Measurements from ENCODE around the gene SLC5A1. TPM values are rescaled to one million over a fixed set of nuclear protein-coding genes. Genes with fewer than 3 reads are reported as not detected.

SLC5A1 gene
- total RNA-seq = 1.3 TPM
- long read RNA-seq, full-length matches to known transcripts = 3 of 5 reads
- long read RNA-seq, partial matches to known transcripts = 2 of 5 reads
- long read RNA-seq, other reads (novel, unspliced or antisense) = 0 of 5 reads

DNA sequence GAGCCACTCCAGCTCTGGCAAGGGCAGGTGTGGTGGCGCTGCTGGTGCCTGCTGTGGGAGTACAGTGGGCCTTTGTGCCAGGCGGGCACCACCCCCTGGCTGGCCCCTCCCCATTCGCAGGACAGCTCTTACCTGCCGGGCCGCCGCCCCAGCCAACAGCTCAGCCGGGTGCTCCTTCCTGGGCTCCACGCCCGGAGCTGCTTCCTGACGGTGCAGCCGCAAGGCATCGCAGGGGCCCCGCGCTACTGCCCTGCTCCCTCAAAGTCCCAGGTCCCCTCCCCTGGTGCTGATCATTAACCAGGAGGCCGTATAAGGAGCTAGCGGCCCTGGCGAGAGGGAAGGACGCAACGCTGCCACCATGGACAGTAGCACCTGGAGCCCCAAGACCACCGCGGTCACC is at the start of gene SLC5A1:
TSS of gene SLC5A1 (plus strand) at position 338 of the 400 bp plus-strand sequence. CDS start at position 359, 21 bp downstream.
- intact Hi-C loops (cut with DNase I) = no loop called here
- no peaks in the 10 kb centered on the region for H3K36me3 ChIP-seq
- TF ChIP-seq, protein P1, sequence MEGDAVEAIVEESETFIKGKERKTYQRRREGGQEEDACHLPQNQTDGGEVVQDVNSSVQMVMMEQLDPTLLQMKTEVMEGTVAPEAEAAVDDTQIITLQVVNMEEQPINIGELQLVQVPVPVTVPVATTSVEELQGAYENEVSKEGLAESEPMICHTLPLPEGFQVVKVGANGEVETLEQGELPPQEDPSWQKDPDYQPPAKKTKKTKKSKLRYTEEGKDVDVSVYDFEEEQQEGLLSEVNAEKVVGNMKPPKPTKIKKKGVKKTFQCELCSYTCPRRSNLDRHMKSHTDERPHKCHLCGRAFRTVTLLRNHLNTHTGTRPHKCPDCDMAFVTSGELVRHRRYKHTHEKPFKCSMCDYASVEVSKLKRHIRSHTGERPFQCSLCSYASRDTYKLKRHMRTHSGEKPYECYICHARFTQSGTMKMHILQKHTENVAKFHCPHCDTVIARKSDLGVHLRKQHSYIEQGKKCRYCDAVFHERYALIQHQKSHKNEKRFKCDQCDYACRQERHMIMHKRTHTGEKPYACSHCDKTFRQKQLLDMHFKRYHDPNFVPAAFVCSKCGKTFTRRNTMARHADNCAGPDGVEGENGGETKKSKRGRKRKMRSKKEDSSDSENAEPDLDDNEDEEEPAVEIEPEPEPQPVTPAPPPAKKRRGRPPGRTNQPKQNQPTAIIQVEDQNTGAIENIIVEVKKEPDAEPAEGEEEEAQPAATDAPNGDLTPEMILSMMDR (IDR thresholded peaks at IDR 0.05) = no peak
- no peak within 1 kb of the TSS for H3K4me3 ChIP-seq
- no peak within 1 kb of the TSS for H3K27ac ChIP-seq
- H3K4me1 ChIP-seq = no peaks in the 10 kb centered on the region
- peak; percentile 73 for DNase-seq
- H3K27me3 ChIP-seq = peaks cover 14% of the 10 kb centered on the region
- no peaks in the 10 kb centered on the region for H3K9me3 ChIP-seq
- peak; percentile 82 for ATAC-seq

DNA sequence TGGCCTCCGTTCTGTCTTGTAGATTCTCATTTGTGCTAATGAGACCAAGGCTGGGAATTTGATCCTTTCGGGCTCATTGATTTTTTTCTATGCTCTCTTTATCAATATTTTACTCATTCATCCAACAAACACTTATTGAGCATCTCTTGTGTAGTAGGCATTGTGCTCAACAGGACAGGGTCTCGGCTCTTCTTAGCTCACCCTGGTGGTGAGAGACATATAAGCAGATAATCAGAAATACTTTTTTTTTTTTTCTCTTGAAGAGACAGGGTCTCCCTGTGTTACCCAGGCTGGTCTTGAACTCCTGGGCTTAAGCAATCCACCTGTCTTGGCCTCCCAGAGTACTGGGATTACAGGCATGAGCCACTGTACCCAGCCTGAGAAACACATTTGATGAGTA is 48.0 kb upstream of the SLC5A1 start:
- H3K27ac ChIP-seq = no peak overlapping the region
- H3K4me3 ChIP-seq = no peak overlapping the region
- TF ChIP-seq, protein P1 (IDR thresholded peaks at IDR 0.05) = no peak
- H3K27me3 ChIP-seq = no peaks in the 10 kb centered on the region
- no peak for DNase-seq
- H3K36me3 ChIP-seq = no peaks in the 10 kb centered on the region
- no peak for ATAC-seq
- intact Hi-C loops (cut with DNase I) = no loop called here
- no peaks in the 10 kb centered on the region for H3K4me1 ChIP-seq
- no peaks in the 10 kb centered on the region for H3K9me3 ChIP-seq

DNA sequence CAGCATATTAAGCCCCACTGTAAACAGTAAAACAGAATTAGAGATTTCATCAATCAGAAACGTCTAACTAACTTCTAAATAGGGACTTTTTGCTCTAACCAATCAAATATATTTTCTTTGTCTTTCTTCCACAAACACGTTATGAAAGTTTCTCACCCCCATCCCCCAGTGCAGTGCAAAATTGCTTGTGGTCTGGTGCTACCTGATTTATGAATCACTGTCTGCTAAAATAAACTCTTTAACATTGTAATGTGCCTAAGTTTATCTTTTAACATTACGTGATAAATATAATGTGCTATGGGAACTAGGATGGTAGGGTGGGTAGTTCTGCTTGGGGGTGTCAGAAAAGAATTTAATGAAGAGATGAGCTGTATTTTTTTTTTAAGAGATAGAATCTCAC is 47.3 kb upstream of the SLC5A1 start:
- no peaks in the 10 kb centered on the region for H3K27me3 ChIP-seq
- H3K36me3 ChIP-seq = no peaks in the 10 kb centered on the region
- TF ChIP-seq, protein P1 (IDR thresholded peaks at IDR 0.05) = no peak
- no peak overlapping the region for H3K4me3 ChIP-seq
- no peak overlapping the region for H3K27ac ChIP-seq
- ATAC-seq (no peak), DNase-seq (no peak)
- no peaks in the 10 kb centered on the region for H3K9me3 ChIP-seq
- intact Hi-C loops (cut with DNase I) = no loop called here
- H3K4me1 ChIP-seq = no peaks in the 10 kb centered on the region

DNA sequence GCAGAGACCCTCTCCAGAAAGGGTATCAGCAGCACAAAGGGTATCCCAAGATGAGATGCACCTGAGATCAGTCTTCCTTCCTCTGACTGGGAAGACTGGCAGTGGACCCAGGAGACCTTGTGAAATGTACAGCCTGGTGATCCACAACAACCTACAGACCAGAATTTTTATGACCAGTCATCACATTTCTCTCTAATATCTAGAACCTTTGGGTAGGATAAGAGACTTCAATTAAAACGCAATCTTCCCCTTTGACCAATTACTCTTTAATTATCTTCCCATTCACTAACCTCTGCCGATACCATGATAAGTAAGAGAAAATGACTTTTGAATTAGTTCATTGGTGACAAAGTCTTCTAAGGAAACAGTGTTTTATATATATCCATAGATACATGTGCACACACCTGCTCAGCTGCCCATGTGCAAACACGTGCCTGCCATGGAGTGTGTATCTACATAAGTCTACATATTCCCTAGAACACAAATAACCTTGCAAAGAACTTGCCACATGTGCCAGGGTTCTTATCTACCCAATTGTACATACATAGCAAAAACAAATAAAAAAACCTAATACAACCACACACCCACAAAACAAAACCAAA is 44.2 kb upstream of the SLC5A1 start:
- ATAC-seq = no peak
- H3K27ac ChIP-seq = no peak overlapping the region
- no peaks in the 10 kb centered on the region for H3K36me3 ChIP-seq
- no peaks in the 10 kb centered on the region for H3K4me1 ChIP-seq
- no peaks in the 10 kb centered on the region for H3K9me3 ChIP-seq
- no peak overlapping the region for H3K4me3 ChIP-seq
- DNase-seq = no peak
- intact Hi-C loops (cut with DNase I) = no loop called here
- no peaks in the 10 kb centered on the region for H3K27me3 ChIP-seq
- TF ChIP-seq, protein P1 (IDR thresholded peaks at IDR 0.05) = no peak

DNA sequence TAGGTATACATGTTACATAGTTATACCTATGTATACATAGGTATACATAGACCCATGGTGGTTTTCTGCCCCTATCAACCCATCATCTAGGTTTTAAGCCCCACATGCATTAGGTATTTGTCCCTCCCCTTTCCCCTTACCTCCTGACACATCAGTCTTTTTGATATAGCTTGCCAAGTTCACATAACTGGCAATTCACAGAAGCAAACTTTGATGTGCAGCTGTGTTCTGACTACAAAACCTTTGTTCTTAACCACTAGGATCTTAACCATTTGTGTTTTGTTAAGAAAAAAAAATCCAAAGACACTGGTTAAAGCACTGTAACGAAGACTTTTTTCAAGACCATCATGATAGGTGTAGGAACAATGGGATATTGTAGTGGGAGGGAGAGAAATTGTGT is 42.9 kb upstream of the SLC5A1 start:
- Histone ChIP-seq H3K36me3 (no peaks in the 10 kb centered on the region), H3K4me3 (no peak overlapping the region), H3K4me1 (no peaks in the 10 kb centered on the region), H3K27ac (no peak overlapping the region), H3K9me3 (no peaks in the 10 kb centered on the region), H3K27me3 (no peaks in the 10 kb centered on the region)
- DNase-seq (no peak), ATAC-seq (no peak)
- intact Hi-C loops (cut with DNase I) = no loop called here
- TF ChIP-seq, protein P1 (IDR thresholded peaks at IDR 0.05) = no peak

Data from upper lobe of right lung (tissue), 1 donor.